ENCODE results near the gene TRANK1. TPM values are rescaled to one million over a fixed set of nuclear protein-coding genes. Genes with fewer than 3 reads are reported as not detected.
A peak's percentile ranks its signal among the peaks of the same experiment; 100 is the strongest.
"Not testable (repeated sequence)": the region's sequence is repeated elsewhere in the genome, so short reads cannot be mapped to it uniquely, and the experiment has no call there.

TRANK1 gene
- total RNA-seq, 4 donors from 2014 or later: 2.5 to 4.8 (median 3.7) TPM

DNA sequence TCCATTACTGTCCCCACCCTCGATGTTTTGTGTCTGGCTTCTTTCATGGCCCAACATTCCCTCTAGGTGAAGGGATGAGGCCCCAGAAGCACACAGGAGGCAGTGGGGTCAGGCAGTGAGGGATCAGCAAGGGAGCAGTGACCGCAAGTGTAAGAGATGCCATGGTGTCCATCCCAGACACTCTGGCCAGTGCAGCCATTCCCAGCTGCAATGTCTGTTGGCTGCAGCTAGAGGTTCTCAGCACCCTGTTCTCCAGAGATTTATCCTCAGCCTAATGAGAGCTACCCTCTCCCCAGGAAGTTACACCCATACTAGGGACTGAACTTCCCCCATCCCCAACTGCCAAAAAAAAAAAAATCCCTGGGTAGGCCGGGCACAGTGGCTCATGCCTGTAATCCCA, 40.2 kb downstream of the TRANK1 start:
- H3K36me3 ChIP-seq: peaks cover 5% of the 10 kb centered on the region
- H3K27me3 ChIP-seq: no peaks in the 10 kb centered on the region
- no peak overlapping the region for H3K4me3 ChIP-seq
- H3K4me1 ChIP-seq: peaks cover 29% of the 10 kb centered on the region
- DNase-seq (ENCODE audit: low spot score in 2 of 2): no peak
- no peak overlapping the region for H3K27ac ChIP-seq
- H3K9me3 ChIP-seq: no peaks in the 10 kb centered on the region
- WGBS: 97% methylated on average over 3 of the region's 3 CpGs
- TF ChIP-seq CTCF (IDR thresholded peaks at IDR 0.05) (peak in 1 of 2 donors; percentile 13), EP300 (IDR thresholded peaks at IDR 0.05) (no peak), POLR2AphosphoS5 (IDR thresholded peaks at IDR 0.05) (no peak), POLR2A (IDR thresholded peaks at IDR 0.05) (no peak)

DNA sequence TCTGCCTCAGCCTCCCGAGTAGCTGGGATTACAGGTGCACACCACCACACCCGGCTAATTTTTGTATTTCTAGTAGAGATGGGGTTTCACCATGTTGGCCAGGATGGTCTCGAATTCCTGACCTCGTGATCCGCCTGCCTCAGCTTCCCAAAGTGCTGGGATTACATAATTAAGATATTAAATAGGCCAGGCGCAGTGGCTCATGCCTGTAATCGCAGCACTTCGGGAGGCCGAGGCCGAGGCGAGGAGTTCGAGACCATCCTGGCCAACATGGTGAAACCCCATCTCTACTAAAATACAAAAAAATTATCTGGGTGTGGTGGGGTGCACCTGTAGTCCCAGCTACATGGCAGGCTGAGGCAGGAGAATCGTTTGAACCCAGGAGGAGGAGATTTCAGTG, 40.8 kb downstream of the TRANK1 start:
- DNase-seq (ENCODE audit: low spot score in 2 of 2); H3K36me3 ChIP-seq; H3K27me3 ChIP-seq; H3K27ac ChIP-seq; H3K9me3 ChIP-seq; H3K4me3 ChIP-seq: not testable (repeated sequence)
- H3K4me1 ChIP-seq: peaks cover 28% of the 10 kb centered on the region
- 94% methylated on average over 13 of the region's 13 CpGs for WGBS

- Histone ChIP-seq H3K4me3 (no peak overlapping the region), H3K9me3 (no peaks in the 10 kb centered on the region), H3K27me3 (no peaks in the 10 kb centered on the region), H3K36me3 (peaks cover 12% of the 10 kb centered on the region), H3K27ac (no peak overlapping the region), H3K4me1 (peaks cover 21% of the 10 kb centered on the region)
- DNase-seq (ENCODE audit: low spot score in 2 of 2): no peak
- no peak for TF ChIP-seq POLR2AphosphoS5 (IDR thresholded peaks at IDR 0.05)
- no peak for TF ChIP-seq POLR2A (IDR thresholded peaks at IDR 0.05)
- TF ChIP-seq CTCF (IDR thresholded peaks at IDR 0.05): no peak
- TF ChIP-seq EP300 (IDR thresholded peaks at IDR 0.05): no peak
- 63% methylated on average over 10 of the region's 10 CpGs for WGBS
Observed at GRCh38 chr3:36903119-36903882, 41.6 kb downstream of the TRANK1 start.

DNA sequence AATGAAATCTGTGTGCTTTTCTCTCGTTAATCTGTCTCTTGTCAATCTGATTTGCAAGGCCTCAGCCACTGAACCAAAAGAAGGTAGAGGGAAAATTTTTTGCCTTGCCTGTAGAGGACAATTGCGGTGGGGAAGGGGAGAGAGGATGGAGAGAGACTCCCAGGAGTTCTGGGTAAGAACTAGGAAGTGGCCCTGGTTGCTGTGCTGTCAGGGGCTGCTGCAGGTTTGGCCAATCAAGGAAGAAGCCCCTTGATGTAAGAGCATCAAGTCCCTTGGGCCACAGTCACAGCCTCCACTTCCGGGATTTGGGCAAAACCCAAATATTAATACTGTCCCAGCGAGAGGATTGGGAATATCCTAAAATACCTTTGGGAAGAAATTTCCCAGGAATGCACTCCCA, 43.3 kb downstream of the TRANK1 start:
- Histone ChIP-seq H3K36me3 (peaks cover 24% of the 10 kb centered on the region), H3K9me3 (no peaks in the 10 kb centered on the region), H3K27ac (no peak overlapping the region), H3K4me1 (peaks cover 7% of the 10 kb centered on the region), H3K4me3 (no peak overlapping the region), H3K27me3 (no peaks in the 10 kb centered on the region)
- no peak for TF ChIP-seq POLR2AphosphoS5 (IDR thresholded peaks at IDR 0.05)
- TF ChIP-seq EP300 (IDR thresholded peaks at IDR 0.05): no peak
- no peak for TF ChIP-seq CTCF (IDR thresholded peaks at IDR 0.05)
- no peak for TF ChIP-seq POLR2A (IDR thresholded peaks at IDR 0.05)
- 90% methylated on average over 4 of the region's 4 CpGs for WGBS
- DNase-seq (ENCODE audit: low spot score in 2 of 2): no peak

DNA sequence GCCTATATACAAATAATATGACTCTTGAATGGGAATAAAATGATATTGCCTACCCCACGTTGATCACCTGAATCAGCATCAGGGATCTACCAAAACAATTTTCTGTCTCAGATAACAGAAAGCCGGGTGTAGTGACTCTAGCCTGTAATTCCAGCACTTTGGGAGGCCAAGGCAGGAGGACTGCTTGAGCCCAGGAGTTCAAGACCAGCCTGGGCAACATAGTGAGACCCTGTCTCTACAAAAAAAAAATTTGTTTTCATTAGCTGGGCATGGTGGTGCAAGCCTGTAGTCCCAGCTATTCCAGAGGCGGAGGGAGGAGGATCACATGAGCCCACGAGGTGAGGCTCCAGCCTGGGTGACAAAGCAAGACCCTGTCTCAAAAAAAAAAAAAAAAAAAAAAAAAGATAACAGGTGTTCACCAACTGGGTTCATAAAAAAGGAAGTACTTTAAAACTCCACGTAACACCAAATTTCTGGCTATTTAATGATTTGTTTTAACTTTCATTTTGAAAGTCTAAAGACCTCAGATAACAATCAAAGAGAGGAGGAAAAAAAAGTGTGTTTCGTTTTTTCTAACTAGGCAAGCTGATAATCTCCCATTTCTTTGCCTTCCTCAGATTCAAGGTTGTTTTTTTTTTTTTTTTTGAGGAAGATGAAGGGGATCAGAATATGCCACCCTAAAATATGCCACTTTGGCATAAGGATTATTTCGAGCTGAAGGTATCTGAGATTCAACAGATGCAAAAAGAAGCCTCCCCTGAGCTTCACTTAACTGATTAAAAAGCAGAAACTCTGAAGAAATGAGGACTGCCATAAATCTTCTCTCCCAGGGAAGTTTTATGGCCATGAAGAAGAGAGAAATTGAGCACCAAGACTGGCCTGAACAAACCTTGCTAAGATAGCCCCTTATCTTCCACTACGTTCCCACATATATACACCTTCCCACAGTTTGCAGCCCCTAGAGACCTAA, 44.1 kb downstream of the TRANK1 start:
- Histone ChIP-seq H3K27me3 (no peaks in the 10 kb centered on the region), H3K4me1 (peaks cover 3% of the 10 kb centered on the region), H3K4me3 (no peak overlapping the region), H3K9me3 (no peaks in the 10 kb centered on the region), H3K27ac (no peak overlapping the region), H3K36me3 (peaks cover 25% of the 10 kb centered on the region)
- no peak for DNase-seq (ENCODE audit: low spot score in 2 of 2)
- TF ChIP-seq POLR2AphosphoS5 (IDR thresholded peaks at IDR 0.05) (no peak), EP300 (IDR thresholded peaks at IDR 0.05) (no peak), CTCF (IDR thresholded peaks at IDR 0.05) (no peak), POLR2A (IDR thresholded peaks at IDR 0.05) (no peak)
- 91% methylated on average over 8 of the region's 8 CpGs for WGBS

Measured in suprapubic skin (tissue), 4 donors.